Measurements from ENCODE around the gene TBC1D22B.

DNA sequence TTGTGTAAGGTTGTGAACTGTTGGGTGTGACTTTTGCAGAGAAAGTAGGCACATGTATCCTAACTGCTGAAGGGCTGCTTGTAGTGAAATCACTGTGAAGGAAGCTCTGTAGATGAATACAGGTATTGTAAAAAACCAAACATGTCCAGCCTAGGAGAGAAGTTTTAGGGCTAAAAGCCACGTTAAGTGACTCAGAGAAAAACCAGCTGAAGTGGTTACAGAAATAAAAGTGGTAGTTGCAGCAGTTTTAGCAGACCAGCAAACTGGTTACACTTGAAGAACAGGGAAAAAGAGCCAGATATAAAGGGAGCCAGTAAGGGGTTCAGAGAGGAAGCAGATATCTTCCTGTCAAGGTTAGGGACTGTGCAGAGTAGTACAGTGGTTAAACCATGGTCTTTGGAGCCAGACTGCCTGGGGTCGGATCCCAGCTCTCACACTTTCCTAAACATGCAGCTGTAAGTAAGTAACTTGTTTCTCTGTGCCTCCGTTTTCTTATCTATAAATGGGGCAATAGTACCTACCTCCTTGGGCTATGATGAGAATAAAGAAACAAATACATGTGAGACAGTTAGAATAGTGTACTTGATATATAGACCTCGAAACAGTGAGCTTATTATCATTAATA is 62.4 kb downstream of the TBC1D22B start:
- no peak for TF ChIP-seq EZH2phosphoT487 (IDR thresholded peaks at IDR 0.05; ENCODE audit: borderline replicate concordance, low read length)
- TF ChIP-seq CTCF (conservative IDR thresholded peaks at IDR 0.05; ENCODE audit: low read depth, low read length): no peak

Data from PC-3 (cell line).